ENCODE measurements around the gene SLC27A1. TPM values are rescaled to one million over a fixed set of nuclear protein-coding genes. Genes with fewer than 3 reads are reported as not detected.

SLC27A1 gene
- total and polyA plus RNA-seq, 2 donors (not counting 3 experiments of a cell fraction or from before 2014, with no cell fraction given), result 10.4 to 13.5 TPM

DNA sequence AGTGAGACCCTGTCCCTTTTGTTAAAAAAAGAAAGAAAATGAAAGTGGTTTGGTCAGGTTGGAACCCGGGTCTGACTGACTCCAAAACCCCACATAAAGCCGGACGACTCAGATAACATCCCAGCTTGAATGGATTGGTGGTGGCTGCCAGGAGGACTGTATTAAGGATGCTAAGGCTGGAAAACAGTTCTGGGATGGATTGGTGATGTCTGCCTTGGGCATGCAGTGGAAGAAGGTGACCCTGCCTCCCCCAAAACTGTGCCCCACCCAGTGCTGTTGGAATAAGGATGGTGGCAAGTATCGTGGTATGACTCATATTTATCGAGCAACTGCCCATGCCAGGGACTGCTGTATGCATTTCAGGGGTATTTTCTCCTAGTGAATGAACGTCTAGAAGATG, 66.6 kb downstream of the SLC27A1 start:
- FAIRE-seq (no peak), DNase-seq (ENCODE audit: low read depth, low spot score) (no peak)
- H3K9me1 ChIP-seq (replicated peaks; ENCODE audit: control insufficient read depth, extremely low read depth, insufficient read depth, low read length), result no peaks in the 10 kb centered on the region
- H3K9ac ChIP-seq (replicated peaks; ENCODE audit: extremely low read depth, insufficient read depth, low read length), result no peak overlapping the region
- no TSS peak for BruUV-seq (replicated peaks)
- H3K79me2 ChIP-seq (ENCODE audit: control insufficient read depth, insufficient read depth, low read length), result no peaks in the 10 kb centered on the region
- no peak overlapping the region for H3K4me3 ChIP-seq (replicated peaks in 1 of 3; ENCODE audit: insufficient read depth in 1 of 3, low read depth in 1 of 3, low read length in 3 of 3)
- intact Hi-C loops (cut with micrococcal nuclease), result no loop called here
- CTCF ChIA-PET, result interaction anchor here (3.8 kb wide), 1 partner anchor 36 kb away, joined by 18 read pairs; no protein-coding TSS in a partner anchor
- no peak overlapping the region for H3K27ac ChIP-seq (ENCODE audit: insufficient read depth, low read depth, low read length)
- TF ChIP-seq POLR2AphosphoS5 (IDR thresholded peaks at IDR 0.05; ENCODE audit: insufficient read depth, low read depth, low read length), result no peak
- no peak for TF ChIP-seq MYC (IDR thresholded peaks at IDR 0.05; ENCODE audit: low read depth, low read length)
- TF ChIP-seq POLR2A (IDR thresholded peaks at IDR 0.05; ENCODE audit: low read depth, low read length), result no peak
- no peaks in the 10 kb centered on the region for H3K36me3 ChIP-seq (ENCODE audit: control insufficient read depth in 2 of 2, extremely low read depth in 1 of 2, insufficient read depth in 2 of 2, low read length in 2 of 2)
- no peaks in the 10 kb centered on the region for H3K27me3 ChIP-seq (ENCODE audit: control insufficient read depth in 2 of 2, insufficient read depth in 2 of 2, low read length in 2 of 2)
- no peak overlapping the region for H2AFZ ChIP-seq (ENCODE audit: low read depth, low read length)
- dilution Hi-C loops (cut with MboI; ENCODE audit: extremely low pct_ligation_motif_present, low sequenced_read_pairs), result no loop called here
- POLR2A ChIA-PET, result no interaction called here
- no peaks in the 10 kb centered on the region for H3K9me3 ChIP-seq (replicated peaks; ENCODE audit: control insufficient read depth, insufficient read depth, low read length)
- H4K20me1 ChIP-seq (replicated peaks; ENCODE audit: control insufficient read depth, extremely low read depth, insufficient read depth, low read length), result no peaks in the 10 kb centered on the region
- H3K4me2 ChIP-seq (ENCODE audit: insufficient read depth, low read length), result no peak overlapping the region
- peaks cover 7% of the 10 kb centered on the region for H3K4me1 ChIP-seq (ENCODE audit: control insufficient read depth, extremely low read depth, insufficient read depth, low read length)

DNA sequence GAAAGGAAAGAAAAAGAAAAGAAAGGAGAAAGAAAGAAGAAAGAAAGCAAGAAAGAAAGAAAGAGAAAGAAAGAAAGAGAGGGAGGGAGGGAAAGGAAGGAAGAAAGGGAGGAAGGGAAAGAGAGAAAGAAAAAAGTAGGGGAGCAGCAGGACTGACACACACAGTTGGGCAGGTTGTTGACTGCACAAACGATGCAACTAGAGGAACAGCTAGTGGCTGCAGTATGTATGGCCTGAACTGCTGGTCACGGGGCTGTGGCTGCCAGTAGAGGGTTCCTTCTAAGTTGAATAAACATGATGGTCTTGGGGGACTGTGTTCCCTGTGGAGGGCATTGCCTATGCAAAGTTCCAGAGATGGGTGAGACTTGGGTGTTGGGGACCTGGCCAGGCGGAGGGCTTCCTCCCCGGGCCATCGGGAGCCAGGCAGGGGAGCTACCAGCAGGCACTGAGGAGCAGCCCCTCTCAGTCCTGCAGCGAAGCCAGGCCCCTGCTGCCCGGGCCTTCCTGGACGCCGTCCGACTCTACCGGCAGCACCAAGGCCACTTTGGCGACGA, 68.4 kb downstream of the SLC27A1 start:
- intact Hi-C loops (cut with micrococcal nuclease) (loop anchor here (1.0 kb wide), 2 partner anchors 15 to 36 kb away; no protein-coding TSS in a partner anchor), dilution Hi-C loops (cut with MboI; ENCODE audit: extremely low pct_ligation_motif_present, low sequenced_read_pairs) (no loop called here)
- Histone ChIP-seq H3K4me1 (ENCODE audit: control insufficient read depth, extremely low read depth, insufficient read depth, low read length) (peaks cover 7% of the 10 kb centered on the region), H2AFZ (ENCODE audit: low read depth, low read length) (peak overlapping the region; percentile 74), H3K4me3 (replicated peaks in 1 of 3; ENCODE audit: insufficient read depth in 1 of 3, low read depth in 1 of 3, low read length in 3 of 3) (peak overlapping the region in 1 of 3 experiments; percentile 38), H3K4me2 (ENCODE audit: insufficient read depth, low read length) (peak overlapping the region; percentile 63), H3K9me1 (replicated peaks; ENCODE audit: control insufficient read depth, extremely low read depth, insufficient read depth, low read length) (no peaks in the 10 kb centered on the region), H3K27me3 (ENCODE audit: control insufficient read depth in 2 of 2, insufficient read depth in 2 of 2, low read length in 2 of 2) (no peaks in the 10 kb centered on the region), H3K27ac (ENCODE audit: insufficient read depth, low read depth, low read length) (no peak overlapping the region), H3K36me3 (ENCODE audit: control insufficient read depth in 2 of 2, extremely low read depth in 1 of 2, insufficient read depth in 2 of 2, low read length in 2 of 2) (no peaks in the 10 kb centered on the region), H4K20me1 (replicated peaks; ENCODE audit: control insufficient read depth, extremely low read depth, insufficient read depth, low read length) (no peaks in the 10 kb centered on the region), H3K79me2 (ENCODE audit: control insufficient read depth, insufficient read depth, low read length) (no peaks in the 10 kb centered on the region), H3K9ac (replicated peaks; ENCODE audit: extremely low read depth, insufficient read depth, low read length) (no peak overlapping the region), H3K9me3 (replicated peaks; ENCODE audit: control insufficient read depth, insufficient read depth, low read length) (no peaks in the 10 kb centered on the region)
- DNase-seq (ENCODE audit: low read depth, low spot score) (peak; percentile 9), FAIRE-seq (no peak)
- TF ChIP-seq POLR2A (IDR thresholded peaks at IDR 0.05; ENCODE audit: low read depth, low read length) (no peak), POLR2AphosphoS5 (IDR thresholded peaks at IDR 0.05; ENCODE audit: insufficient read depth, low read depth, low read length) (no peak), FOS (IDR thresholded peaks at IDR 0.05; ENCODE audit: borderline replicate concordance, insufficient read depth, low read length) (no peak), MYC (IDR thresholded peaks at IDR 0.05; ENCODE audit: low read depth, low read length) (no peak), EZH2 (IDR thresholded peaks at IDR 0.05; ENCODE audit: borderline replicate concordance, low read depth, low read length, severe bottlenecking) (no peak), JUN (IDR thresholded peaks at IDR 0.05; ENCODE audit: borderline replicate concordance, insufficient read depth, insufficient read length, low read depth) (no peak), GATA2 (IDR thresholded peaks at IDR 0.05; ENCODE audit: insufficient read depth, insufficient read length, low read depth, low read length) (no peak)
- TF ChIP-seq, protein P1, sequence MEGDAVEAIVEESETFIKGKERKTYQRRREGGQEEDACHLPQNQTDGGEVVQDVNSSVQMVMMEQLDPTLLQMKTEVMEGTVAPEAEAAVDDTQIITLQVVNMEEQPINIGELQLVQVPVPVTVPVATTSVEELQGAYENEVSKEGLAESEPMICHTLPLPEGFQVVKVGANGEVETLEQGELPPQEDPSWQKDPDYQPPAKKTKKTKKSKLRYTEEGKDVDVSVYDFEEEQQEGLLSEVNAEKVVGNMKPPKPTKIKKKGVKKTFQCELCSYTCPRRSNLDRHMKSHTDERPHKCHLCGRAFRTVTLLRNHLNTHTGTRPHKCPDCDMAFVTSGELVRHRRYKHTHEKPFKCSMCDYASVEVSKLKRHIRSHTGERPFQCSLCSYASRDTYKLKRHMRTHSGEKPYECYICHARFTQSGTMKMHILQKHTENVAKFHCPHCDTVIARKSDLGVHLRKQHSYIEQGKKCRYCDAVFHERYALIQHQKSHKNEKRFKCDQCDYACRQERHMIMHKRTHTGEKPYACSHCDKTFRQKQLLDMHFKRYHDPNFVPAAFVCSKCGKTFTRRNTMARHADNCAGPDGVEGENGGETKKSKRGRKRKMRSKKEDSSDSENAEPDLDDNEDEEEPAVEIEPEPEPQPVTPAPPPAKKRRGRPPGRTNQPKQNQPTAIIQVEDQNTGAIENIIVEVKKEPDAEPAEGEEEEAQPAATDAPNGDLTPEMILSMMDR (IDR thresholded peaks at IDR 0.05; ENCODE audit: extremely low read depth in 1 of 2, insufficient read depth in 1 of 2, low read depth in 1 of 2, low read length in 2 of 2), result no peak
- TF ChIP-seq, protein P2, sequence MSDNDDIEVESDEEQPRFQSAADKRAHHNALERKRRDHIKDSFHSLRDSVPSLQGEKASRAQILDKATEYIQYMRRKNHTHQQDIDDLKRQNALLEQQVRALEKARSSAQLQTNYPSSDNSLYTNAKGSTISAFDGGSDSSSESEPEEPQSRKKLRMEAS (IDR thresholded peaks at IDR 0.05; ENCODE audit: insufficient read depth, insufficient read length), result no peak
- no TSS peak for BruUV-seq (replicated peaks)
- ChIA-PET POLR2A (interaction anchor here (0.7 kb wide), 1 partner anchor 1957 kb away, joined by 15 read pairs; no protein-coding TSS in a partner anchor), CTCF (interaction anchor here (0.8 to 2.2 kb wide), 5 partner anchors 21 to 228 kb away, joined by 5 to 25 read pairs (median 7); no protein-coding TSS in a partner anchor)

Measured in endothelial cell of umbilical vein (primary cell).